HG03342 (cell line): ENCODE measurements around the gene EEIG1.
A peak's percentile ranks its signal among the peaks of the same experiment; 100 is the strongest.

Experiments used
- ATAC-seq: cut with Tn5 transposase; IDR thresholded peaks from one replicate; pipeline ENCODE4 v1.9.1; 2021; ENCODE audit warnings: mild to moderate bottlenecking, moderate library complexity; ENCODE audit not compliant: unreplicated experiment

The EEIG1 gene

DNA sequence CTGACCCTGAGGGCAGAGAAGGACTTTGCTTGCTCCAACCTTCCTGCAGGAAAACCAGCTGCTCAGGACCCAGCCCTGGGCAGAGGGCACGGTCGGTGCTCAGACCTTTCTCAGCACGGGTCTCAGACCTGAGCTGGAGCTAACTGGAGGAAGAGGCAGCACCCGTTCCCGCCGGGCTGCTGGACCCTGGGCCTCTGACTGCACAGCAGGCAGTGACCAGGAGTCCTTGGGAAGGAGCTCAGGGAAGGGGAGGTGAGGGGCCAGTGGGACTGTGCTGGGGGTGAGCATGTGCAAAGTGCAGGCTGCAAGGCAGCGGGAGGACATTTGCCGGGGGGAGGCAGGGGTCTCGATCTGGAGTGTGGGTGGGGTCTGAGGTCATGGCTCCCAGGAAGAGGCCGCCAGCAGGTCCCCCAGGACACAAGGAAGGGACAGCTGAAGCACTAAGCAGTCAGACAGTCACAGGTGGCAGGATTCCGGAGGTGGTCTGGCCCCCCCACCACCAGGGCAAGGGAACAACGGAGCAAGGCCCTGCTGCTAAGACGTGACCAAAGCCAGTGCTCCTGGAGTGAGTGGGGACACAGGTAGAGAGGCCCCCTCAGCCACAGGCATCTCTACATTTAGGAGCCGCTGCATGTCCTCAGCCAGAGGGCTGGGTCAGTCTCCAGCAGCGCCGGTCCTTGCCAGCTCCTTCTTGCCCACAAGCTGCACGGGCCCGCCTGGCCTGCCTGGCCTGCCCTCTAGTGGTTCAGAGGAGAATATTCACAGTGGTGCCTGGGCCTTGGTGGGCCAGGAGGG is 38.4 kb downstream of the EEIG1 start:
- ATAC-seq, result no peak

DNA sequence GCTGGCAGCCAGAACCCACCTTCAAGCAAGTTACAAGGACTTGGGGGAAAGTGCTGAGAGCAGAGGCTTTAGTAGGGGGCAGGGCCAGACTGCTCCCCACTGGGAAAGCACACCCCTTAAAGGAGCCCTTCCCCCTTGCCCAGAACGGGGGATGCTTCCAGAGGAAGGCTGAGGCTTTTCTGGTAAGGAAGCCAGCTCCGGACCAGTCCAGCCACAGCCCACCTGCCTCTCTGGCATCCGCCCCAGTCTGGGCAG is 38.9 kb downstream of the EEIG1 start:
- no peak for ATAC-seq

DNA sequence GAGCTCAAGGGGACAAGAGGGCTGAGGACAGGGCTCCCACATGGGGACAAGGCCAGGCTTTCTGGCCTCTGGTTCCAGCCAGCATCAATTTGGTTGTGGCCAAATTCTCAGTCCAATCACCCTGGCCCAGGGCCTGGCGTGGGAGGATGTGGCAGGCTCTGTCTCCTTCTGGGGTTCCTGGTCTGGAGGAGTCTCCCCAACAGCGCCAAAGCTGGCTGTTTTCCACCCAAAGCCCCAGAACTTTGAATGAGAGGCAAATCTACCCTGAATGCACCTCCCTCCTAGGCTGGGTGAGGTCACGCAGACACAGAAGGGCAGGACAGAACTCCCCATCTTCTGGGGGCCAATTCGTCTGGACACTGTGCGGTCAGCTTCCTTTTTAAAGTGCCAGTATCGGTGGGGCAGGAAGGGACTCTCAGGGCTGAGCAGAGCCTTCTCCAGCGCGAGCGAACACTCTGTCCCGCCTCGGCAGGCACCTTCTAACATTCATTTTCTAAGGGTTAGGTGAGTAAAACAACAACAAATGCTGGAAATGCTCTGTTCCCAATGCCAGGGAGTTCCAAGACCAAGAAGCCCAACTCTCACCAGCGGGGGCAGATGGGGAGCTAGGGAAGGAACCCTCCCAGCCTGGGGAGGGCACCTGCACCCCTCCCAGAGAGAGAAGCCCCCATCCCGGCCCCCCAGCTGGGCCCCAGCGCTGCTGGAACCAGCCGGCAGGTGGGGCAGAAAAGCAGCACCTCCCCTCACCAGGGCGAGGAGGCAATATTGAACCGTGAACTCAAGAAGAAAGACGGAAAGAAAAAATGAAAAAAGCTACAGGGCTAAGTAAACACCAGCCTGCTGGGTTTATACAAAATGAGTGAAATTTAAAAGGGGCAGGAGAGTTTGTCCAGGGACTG is 39.5 kb downstream of the EEIG1 start:
- no peak for ATAC-seq

DNA sequence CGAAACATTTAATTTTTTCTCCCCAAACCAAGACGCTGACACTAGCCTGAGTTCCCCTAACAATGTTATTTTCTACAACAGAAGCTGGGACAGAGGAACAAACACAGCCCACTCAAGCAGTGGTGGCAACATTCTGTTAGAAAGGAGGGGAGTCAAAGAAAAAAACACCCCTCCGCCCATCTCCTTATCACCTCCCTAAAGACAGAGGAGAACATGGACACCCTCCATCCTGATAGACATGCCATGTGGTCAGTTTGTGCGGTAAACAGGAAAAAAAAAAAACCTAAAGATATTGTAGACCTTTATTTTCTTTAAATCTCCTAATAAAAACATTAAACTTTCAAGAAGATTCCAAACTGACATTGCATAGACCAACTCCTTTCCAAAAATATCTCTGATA is 40.2 kb downstream of the EEIG1 start:
- ATAC-seq, result no peak

DNA sequence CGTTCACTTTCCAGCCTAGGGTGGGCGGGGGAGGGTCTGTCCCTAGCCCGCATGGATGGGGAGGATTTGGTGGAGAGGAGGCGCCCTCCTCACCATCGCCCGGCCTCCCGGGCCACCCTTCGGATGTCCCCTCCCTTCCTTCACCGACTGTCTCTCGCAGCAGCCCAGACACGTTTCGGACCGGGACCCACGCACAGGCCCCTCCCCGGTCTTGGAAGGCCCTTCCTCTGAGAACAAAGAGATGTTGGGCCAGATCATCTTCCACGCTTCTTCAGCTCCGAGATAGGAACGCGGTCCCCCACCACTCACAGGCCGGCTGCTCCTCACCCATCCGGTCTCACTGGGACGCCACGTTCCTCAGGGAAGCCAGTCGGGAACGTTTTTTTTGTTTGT is 42.5 kb downstream of the EEIG1 start:
- ATAC-seq, result no peak

DNA sequence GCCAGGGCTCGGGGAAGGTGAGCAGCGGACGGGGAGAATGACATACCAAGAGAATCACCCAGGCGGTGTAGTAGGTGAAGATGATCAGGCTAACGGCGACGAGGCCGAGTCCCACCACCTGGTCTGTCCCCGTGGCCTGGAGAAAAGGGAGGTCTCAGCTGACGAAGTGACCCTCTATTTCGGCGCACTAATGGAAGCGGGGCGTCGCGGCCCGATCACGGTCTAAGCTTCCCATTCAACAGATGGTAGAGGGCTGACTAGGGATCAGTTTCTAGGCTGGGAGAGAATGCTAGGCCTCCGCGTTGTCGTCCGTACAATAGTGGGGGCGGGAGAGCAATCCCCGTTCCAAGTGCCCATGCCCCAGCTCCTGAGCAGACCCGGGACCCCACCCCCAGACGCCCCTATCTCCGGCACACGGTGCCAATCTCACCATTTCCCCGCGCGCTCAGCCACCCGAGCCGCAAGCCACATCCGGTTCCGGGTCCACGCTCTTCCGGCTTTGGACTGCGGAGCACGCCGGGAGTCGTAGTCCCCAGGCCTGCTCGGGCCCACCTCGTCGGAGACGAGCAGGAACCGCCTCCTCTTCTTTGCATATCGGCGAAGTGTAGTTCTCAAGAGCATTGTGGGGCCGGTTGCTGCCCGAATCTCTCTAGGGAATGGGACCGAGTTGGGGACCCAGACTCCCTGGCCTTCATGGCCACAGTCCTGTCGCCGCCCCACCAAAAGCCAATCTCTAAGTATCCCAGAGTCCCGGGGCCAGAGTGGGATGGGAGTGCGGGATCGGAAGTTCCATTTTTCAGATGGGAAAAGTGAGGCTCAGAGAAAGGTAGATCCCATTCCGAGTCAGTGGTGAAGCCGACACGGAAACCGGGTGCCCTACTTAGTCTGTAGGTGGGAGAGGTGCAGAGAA is 43.1 kb downstream of the EEIG1 start, which contains the start of gene DPM2:
DPM2 (minus strand) TSS at position 467 of the 910 bp plus-strand sequence; CDS start at position 433, 34 bp downstream.
- ATAC-seq, result peak; percentile 86

DNA sequence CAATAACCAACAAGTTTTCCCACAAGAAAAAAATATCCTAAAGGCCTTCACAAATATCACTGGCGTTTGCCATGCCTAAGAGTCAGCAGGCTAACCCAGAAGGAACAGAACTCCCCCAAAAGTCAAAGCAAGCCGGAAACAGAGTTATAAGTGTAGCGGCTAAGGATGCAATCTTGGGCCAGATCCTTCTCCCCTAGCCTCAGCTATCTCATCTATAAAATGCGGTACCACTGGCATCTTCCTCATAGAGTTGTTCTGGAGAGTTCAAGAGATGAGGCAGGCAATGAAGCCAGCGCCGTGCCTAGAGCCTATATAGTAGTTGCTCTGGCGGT is 43.8 kb downstream of the EEIG1 start:
- ATAC-seq, result peak; percentile 2

DNA sequence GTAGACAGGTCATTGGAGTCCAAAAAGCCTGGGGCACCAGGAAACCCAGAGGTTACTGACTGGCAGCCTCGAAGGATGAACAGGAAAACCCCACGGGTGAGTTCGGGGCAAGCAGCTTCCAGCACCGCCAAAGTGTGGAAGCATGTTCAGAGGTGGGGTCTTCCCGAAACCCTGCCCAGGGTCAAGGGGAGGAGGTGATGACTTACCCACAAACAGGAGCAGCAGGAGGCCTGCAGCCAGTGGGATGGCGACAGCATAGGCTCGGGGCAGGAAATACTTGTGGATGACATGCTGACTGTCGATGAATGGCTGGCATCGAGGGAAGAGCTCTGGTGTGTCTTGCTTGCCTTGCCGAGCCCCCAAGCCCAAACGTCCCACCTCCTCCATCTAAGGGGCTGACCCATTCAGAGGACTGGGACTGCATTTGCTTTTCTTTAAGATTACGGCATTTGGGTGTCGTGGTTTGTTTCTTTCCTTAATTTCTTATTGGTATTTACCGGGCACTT is 44.4 kb downstream of the EEIG1 start:
- ATAC-seq, result no peak

DNA sequence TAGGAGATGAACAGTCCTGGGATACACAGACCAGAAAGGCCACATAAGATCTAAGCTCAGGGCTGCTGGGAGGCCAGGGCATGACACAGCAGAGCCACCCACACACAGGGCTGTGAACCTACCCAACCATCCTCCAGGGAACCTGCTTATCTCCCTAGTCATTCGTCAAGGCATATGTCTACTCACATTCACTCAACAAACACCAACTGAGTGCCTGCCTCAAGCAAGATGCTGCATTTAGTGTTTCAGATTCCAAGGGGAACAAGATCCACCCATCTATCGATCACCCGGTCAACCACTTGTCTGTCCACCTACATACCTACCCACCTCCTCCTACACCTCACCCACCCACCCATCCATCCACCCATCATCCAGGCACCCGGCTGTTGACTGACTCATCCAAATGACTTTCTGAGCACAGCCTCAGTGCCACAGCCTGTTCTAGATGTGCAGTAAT is 45.0 kb downstream of the EEIG1 start:
- no peak for ATAC-seq

DNA sequence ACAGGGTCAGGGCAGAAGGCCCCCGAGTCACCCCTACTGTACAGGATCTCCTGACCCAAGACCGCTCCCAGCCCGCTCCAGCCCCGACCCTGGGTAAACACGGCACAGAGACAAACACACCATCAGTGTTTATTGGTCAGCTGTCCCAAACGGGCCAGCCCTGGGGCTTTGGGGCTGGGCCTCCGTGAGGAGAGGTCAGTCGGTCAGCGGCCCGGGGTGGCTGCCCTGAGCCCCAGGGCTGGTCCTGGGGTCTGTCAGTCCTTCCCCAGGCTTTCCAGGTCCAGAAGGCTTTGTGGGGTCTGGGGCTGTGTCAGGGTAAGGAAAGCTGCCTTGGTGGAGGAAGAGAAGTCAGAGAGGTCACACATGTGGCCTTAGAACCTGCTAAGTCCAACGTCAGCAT is 45.8 kb downstream of the EEIG1 start:
- ATAC-seq, result no peak

DNA sequence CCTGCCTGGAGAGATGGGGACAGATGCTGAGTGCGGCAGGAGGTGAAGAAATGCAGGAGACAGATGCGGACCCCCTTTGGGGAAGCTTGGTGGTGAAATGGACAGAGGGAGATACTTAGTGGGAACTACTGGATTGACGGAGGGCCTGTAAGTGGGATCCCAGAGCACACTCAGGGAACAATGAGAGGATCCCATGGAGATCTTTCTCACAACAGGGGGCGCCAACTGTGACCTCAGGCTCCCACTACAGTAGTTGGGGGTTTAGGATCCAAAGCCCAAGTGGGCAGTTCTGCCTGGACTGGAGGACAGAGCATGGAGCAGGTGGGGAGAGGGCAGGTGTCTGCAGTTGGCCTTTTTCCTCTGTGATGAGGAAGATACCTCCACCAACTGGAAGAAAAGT is 46.5 kb downstream of the EEIG1 start:
- ATAC-seq, result no peak

DNA sequence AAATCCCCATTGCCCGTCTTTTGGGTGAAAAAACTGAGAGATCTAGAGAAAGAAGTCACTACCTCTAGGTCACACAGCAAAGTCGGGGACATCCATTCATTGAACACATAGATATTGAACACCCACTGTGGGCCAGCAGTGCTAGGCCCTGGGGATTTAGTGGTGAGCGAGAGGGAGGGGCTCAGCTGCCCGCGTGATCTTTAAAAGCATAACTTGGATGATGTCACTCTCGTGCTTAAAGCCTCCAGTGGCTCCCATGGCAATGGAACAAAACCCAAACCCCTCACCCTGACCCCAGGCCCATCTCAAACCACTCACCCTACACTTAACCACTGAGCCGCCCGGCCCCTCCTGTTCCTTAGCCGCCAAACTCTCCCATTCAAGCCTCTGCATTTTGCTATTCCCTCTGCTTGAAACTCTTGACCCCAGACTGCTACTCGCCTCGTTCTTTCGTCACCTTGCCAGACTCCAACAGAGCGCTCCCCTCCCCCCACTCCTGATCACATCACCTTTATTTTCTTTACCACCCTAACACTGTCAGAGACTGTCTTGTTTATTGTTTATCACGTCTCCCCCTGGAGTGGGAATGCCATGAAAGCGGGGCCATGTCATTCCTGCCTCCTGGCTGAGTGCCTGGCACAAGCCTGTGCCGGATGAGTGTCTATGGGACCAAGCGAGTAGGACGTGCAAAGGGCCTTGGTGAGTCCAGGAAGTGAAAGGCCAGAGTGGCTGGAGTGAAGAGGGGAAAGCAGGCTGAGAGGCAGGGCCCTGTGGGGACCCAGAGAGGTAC is 49.5 kb downstream of the EEIG1 start:
- no peak for ATAC-seq
